ENCODE results near the gene GATC.
"Not testable (repeated sequence)": the region's sequence is repeated elsewhere in the genome, so short reads cannot be mapped to it uniquely, and the experiment has no call there.

Gene GATC

DNA sequence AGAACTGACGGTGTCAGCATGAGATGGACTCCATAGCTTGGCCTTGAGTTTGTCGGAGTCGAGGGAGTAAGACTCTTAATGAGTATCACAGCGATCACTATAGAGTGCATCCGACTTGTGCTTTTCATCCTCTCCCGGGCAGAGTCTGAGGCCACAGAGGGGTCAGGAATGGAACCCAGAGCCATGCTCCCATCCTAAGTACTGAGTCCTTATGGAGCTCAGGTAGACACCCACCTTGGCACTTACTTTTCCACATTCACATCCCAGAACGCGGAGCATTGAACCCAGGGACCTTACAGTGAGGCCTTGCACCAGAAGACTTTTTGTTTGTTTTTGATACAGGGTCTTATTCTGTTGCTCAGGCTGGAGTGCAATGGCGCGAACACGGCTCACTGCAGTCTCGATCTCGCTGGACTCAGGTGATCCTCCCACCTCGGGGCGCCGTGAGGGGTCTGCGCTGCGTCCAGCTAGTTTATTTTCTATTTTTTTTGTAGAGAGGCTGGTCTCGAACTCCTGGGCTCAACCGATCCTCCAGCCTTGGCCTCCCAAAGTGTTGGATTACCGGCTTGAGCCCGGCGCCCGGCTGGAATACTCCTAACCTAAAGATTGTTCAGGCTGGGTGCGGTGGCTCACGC is 24.0 kb downstream of the GATC start:
- DNase-seq, result peak; percentile 48

DNA sequence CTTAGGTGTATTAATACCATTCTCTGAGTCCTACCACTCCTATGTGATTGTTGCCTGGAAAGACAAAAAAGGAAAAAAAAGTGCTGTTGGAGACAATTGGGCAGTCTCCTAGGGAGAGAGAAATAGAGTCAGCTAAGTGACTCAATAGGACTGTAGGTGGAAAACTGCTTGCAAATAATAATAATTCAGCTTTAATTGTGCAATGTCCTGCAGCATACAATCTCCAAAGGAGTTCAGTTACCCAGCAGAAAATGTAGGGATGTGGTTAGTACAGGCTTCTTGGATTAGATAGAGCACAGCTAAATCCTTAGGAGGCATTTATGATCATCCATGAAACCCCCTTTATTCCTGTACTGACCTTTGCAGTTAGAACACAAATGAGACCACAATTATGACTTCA is 26.3 kb downstream of the GATC start:
- DNase-seq, result no peak

DNA sequence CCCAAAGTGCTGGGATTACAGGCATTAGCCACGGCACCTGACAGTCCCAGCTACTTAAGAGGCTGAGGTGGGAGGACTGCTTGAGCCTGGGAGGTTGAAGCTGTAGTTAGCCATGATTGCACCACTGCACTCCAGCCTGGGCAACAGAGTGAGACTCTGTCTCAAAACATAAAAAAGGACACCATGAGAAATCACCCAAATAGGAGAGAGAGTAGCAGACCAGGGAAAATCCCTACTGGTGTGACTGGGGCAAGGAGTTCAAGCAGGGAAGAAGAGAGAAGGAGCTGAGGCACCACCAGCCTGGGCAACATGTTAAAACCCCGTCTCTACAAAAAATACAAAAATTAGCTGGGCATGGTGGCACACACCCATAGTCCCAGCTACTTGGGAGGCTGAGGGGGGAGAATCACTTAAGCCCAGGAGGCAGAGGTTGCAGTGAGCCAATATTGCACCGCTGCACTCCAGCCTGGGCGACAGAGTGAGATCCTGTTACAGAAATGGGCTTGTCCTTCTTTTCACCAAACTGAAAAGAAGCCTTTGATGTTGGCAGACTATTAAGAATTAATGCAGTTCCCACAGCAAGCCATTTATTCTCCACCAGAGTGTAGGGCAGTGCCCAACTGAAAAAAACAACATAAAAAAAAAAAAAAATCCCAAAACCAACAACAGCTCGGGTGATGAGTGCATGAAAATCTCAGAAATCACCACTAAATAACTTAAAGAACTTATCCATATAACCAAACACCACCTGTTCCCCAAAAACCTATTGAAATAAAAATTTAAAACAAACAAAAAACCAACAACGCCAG is 27.8 kb downstream of the GATC start:
- no peak for DNase-seq

DNA sequence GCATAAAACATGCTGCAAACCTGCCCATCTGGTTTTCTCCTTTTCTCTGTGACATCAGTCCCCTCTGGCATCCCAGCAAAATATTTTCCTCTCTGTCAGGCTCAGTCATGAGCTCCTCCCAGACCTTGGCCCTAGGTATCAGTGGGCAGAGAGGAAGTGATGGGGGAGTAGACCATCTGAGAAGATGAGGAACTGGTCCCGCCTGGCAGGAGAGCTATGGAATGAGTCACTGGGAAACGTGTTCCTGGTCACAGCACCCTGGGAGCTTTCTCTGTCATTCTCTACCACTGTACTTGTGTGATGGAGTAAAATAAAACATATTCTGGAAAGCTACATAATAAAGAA is 28.3 kb downstream of the GATC start:
- no peak for DNase-seq

DNA sequence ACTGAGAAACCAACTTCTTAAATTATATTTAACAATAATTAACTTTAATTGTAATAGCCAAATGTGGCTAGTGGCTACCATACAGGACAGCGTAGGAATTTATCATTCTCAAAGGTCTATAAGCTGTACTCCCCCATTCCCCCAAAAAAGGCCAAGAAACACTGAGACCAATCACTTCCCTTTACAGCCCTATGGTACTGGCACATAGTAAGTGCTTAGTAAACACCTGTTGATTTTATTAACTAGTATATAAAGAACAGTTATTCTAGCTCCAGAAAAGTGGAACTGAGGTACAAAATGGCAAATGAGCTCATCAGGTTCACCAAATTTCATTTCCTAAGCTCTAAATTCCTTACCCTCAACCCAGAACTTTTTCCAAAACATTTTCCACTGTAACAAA is 29.4 kb downstream of the GATC start:
- DNase-seq, result no peak

DNA sequence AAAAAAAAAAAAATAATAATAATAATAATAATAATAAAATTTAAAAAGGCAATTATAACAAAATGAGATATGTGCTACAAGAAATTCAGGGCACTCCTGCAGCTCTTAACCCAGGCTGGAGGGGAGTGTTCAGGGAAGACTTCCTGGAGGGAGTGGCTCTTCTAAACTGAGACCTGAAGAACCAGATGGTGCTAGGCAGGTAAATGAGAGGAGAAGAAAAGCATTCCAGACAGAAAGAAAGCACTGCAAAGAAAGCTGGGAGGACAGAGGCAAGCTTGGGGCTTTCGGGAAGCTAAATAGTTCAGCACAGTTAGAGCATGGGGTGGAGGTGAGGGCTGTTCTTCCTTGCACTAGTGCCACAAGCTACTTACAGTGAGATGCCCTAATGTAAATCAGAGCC is 33.2 kb downstream of the GATC start:
- DNase-seq, result no peak

DNA sequence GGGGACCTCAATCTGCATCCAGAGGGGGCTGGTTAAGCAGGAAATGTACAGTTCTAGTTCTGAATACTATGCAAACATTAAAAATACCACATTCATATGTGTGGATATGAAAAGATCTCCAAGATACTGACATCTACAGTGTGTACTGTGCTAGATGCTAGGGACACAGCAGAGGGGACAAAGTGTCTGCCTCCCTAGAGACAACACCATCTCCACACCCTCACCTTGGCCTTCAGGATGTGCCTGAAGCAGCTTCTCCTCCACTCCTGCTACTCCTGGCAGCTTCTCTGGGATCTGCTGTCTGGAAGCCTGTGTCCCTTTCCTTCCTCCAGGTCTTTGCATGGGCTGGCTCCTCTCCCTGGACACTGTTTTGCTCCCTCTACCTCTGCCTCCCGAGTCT is 34.0 kb downstream of the GATC start:
- DNase-seq, result no peak

DNA sequence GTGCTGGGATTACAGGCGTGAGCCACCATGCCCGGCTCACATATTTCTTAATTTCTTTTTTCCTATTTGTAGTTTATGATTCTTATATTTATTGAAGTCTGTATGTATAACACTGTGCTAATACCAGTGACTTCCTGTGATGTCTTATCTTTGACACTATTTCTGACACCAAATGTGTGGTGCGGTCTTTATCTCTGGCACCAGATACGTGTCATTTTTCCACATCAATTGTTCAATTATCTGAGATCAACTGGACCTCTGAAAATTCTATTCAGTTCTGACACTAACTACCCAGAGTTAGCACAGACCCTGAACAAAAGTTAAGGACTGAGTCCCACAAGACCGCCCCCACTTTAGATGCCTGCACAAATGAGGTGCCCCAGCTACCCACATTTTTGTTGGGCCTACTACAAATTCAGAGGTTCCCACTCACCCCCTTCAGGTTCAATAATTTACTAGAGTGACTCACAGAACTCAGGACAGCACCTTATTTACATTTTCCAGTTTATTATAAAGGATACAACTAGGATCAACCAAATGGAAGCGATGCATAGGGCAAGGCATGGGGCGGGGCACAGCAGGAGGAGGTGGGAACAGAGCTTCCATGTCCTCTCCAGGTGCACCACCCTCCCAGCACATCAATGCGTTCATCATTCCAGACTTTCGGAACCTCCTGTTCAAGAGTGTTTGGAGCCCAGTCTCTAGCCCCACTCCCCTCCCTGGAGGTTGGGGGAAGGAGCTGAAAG is 35.0 kb downstream of the GATC start:
- no peak for DNase-seq

DNA sequence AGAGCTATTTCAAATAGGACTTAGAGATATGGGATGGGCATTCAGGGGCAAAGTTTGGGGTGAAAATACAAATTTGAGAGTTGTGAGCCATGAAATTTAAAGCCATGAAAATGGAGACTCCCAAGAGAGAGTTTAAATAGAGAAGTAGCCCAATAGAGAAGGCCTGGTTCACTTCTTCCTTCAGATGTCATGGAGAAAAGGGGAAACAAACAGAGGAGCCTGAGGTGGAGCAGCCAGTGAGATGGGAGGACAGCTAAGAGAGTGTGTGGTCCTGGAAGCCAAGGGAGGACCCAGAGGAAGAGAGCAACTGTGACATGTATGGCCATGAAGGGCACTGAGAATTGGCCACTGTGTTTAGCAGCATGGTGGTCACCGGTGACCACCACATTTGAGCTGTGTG is 37.4 kb downstream of the GATC start:
- no peak for DNase-seq

DNA sequence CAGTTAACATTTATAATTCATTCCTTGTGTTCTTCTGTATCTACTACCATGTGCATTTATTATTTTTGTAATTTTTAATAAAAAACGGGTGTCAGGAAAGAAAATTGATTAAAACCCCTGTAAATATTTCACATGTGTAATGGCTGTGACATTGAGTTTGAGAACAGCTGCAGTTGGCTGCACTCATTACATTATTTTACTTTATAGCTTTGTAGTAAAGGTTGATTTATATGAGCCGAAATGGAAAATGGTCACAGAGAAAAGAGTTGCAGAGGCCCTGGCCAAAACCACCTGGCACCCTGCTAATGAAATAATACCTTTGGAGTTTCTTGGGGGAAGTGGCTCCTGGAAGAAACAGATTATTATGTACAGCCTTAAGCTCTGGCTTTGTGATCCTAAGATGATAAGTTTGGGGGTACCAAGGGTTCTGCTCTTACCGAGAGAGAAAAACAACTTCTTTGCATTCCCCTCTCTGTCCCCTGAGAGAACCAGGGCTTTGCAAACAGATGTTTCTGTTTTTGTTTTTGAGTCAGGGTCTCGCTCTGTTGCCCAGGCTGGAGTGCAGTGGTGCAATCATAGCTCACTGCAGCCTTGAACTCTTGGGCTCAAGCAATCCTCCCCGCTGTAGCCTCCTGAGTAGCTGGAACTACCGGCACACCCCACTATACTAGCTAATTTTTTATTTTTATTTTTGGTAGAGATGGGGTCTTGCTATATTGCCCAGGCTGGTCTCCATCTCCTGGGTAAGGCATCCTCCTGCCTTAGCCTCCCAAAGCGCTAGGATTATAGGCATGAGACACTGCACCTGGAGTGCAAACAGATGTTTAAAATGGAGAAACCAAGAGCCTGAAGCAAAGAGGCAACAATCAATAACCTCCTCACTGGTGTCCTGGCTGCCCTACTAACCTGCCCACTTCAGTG is 40.0 kb downstream of the GATC start:
- no peak for DNase-seq

DNA sequence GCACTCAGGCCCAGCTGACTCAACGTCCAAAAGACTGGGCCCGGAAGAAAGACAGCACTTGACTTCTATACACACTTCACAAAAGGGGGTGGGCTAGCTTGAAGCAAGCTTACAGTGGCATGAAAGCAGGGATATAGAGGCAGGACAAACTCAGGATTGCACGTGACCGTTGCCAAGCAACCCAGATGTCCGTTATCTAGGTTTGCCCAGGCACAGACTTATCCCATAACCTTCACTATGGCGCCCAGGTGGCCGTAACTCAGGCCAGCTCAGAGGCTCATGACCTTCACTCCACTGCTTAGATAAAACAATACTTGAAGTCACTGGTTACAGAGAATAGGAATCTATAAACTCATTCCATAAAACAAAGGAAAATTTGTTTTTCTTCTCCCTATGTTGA is 41.3 kb downstream of the GATC start:
- DNase-seq, result not testable (repeated sequence)

DNA sequence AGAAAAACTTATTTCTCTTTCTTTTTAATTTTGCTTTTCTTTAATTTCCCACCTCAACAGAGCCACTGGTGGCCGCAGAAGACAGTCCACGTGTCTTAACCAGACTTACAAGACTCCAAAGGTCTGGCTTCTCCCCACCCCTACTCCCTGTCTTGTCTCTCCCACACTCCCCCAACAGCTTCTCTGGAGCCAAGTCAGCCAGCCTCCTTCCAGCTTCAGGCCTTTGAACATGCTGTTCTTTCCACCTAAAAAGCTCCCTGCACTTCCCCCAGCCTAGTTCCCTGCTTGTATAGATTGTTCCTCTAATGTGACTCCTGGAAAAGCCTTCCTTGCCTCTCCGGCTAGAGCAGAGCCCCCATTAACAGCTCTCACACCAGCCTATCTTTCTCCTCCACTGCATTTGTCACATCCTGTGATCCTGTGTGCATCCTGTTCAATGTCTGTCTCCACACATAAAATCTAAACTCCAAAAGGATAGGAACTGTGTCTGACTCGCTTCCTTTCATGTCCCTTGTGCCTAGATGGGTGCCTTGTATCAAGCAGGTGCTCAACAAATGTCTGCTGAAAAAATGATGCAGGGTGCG is 41.9 kb downstream of the GATC start:
- DNase-seq, result no peak

DNA sequence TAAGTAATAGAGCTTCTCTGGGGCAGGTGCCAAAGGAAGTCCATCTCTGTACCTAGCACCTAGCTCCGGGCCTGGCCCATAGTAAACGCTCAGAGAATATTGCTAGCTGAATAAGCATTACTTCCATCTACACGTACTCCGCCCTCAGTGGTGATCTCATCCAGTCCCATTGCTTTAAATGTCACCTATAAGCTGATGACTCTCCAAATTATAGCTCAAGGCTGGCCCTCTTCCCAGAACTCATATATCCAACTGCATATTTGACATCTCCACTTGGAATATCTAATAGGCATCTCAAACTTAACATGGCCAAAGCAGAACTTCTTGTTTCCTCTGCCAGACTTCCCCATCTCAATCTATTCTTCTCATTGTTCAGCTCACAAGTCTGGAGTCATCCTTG is 42.8 kb downstream of the GATC start:
- DNase-seq, result no peak

DNA sequence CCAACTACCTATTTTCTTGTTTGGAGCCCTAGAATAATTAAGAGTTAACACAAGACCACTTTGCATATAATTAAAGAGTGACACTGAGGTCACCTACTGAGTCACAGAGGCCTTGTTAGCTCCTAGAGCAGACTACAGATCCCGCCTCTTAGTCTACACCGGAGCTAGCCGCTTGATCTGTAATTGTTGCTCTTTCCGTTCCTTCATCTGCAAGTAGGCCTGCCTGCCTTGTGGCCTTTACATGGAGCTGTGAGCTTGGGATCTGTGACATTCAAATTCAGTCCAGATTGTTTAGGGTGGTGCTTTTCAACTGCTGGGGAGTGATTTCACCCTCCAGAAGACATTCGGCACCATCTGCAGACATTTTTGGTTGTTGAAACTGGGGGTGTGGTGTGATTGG is 44.1 kb downstream of the GATC start:
- no peak for DNase-seq

DNA sequence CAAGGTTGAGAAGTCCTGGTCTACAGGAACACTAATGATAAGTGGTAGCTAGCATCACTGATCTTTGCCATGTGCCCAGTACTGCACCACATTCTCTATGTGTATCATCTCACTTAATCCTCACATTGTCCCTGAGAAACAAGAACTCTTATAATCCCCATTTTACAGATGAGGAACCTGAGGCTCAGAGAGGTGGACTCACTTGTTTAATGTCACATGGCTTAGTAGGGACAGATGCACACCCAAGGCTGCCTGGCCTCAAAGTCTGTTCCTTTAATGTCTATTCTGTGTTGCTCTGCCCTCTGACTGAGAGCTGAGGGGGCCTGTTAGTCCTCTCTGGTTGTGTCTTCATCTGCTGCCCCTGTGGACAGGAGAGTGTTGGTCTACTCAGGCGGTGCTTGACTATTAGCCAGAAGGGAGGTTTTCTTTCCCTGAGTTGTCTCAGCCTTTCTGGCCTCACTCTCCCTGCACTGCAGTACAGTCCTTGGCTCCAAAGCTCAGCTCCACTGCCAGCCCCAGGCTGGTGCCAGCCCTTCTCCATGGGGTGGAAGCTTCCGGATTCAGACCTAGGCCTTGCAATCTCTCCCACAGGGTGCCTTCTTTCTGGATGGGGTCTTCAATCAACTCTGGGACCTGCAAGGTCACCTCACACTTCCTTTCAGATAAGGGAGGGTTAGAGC is 44.7 kb downstream of the GATC start:
- DNase-seq, result no peak

DNA sequence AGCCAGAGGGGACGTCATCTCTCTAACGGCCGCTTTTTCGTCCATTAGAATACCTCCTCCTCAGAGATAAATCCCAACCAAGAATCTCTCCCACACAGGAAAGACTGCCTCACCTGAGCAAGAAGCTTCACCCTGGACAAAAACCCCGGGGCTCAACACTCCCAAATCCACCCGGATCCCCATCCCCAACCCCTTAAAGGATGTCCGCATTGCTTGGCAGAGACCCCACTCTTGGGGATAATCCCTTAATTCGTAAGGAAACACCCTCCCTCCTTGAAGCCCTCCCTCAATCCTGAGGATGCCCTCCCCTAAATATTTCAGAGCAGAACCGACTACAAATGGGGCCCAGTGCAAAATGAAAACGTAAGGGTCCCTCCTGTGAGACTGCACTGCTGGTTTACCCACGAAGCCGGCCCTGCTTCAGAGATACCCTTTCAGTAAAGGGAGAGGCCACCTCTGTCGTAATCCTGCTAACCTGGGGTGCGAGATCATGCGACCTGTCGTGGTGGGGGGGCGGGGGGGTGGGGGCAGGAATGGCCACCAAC is 49.0 kb downstream of the GATC start:
- DNase-seq, result no peak

DNA sequence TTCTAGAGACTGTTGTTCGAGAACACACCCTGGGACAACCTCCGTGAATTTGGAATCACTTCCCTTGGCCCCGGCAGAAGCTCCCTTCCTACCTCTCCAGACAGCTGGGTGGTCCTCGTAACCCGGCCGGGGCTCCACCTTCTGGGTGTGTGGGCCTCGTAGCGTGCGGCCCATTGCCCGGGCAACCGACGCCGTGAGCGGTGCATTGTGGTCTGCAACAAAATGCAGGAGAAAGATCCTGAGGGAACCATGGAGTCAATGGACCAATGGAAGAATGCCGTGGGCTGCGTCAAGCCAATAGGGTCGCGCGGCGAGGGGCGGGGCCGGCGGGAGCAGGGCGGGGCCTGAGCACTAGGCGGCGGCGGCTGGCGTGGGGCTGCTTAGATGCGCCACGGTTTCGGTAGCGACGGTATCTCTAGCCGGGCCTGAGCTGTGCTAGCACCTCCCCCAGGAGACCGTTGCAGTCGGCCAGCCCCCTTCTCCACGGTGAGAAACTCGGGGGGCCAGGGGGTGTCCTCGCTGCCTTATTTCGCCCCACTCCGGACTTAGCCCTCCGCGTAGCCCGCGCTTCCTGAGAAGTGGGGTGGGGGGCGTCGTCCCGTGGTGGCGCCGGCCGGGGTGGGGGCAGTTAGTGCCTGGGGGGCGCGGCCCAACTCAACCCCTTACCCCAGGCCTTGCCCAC is 49.6 kb downstream of the GATC start, which contains the start of gene DYNLL1:
Gene DYNLL1, plus strand, starts transcription at position 383 of the 682 bp plus-strand sequence. CDS start 309 bp downstream, outside the sequence.
- DNase-seq, result peak; percentile 97

DNA sequence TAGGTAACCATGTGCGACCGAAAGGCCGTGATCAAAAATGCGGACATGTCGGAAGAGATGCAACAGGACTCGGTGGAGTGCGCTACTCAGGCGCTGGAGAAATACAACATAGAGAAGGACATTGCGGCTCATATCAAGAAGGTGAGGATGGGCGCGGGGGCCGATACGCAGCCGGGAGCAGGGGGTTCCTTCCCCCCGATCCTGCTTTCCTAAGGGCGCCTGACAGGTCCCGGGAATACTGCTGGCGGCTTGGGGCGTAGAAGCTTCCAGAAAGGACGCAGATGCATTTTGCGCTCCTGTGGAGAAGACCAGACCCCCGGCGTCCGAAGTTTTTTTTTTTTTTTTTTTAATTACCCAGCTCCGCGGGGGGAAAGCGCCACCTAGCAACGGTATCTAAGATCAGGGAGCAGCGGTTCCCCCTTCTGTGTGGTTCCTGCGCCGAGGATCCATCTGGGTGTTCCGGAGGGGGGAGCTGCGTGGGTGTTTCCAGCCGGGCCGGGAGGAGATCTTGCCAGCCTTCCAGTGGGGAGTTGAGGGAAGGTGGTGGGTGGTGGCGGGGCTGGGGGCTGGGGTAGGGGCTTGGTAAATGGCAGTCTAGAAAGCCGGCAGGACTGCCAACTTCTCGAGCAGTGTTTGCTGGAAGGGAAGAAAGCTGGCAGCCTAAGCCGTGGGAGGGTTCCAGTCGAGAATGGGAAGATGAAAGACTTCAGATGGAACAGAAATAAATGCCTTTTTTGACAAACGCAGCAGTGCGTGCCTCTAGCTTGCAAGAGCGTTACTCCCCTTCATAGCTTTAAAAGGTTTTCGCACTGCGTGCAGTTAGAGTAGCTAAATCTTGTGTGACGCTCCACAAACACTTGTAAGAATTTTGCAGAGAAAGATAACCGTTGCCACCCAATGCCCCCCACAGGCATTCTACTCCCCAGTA is 50.4 kb downstream of the GATC start:
- peak; percentile 42 for DNase-seq

DNA sequence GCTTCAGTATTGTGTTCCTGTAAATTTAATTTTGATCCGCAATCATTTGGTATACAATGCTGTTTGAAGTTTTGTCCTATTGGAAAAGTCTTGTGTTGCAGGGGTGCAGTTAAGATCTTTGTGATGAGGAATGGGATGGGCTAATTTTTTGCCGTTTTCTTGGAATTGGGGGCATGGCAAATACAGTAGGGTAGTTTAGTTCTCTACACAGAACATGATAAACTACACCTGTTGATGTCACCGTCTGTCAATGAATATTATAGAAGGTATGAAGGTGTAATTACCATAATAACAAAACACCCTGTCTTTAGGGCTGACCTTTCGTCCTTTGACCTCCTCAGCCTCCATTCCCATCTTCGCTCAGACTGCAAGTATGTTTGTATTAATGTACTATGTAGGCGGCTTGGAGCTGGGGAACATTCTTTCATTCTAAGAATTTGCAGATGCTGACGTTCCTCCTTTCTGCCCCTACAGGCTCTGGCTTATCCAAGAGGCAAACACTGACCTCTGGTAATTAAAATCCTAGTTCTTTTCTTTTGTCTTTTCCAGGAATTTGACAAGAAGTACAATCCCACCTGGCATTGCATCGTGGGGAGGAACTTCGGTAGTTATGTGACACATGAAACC is 51.4 kb downstream of the GATC start:
- no peak for DNase-seq
